Caco-2 (cell line): Measurements from ENCODE around the gene MAN2A1. TPM values are rescaled to one million over a fixed set of nuclear protein-coding genes. Genes with fewer than 3 reads are reported as not detected.

Source experiments
- BruUV-seq: library from RNA; stranded (reverse); fragments of 400-500 nt; replicated peaks from 2 replicates; lab custom pipeline; 2021; lab: Mats Ljungman, UMichigan
- CTCF ChIA-PET: fragments of 300-600 bp; sonication (Branson Sonifier 250); formaldehyde crosslinking; loops from one replicate; lab custom pipeline; 2022; ENCODE audit warnings: antibody characterized with exemption; lab: Charles Lee
- POLR2A ChIA-PET: fragments of 300-600 bp; sonication (Branson Sonifier 250); formaldehyde crosslinking; loops from one replicate; lab custom pipeline; 2022; ENCODE audit warnings: antibody characterized with exemption; lab: Charles Lee
- DNase-seq, 2 experiments: peaks; one replicate each; pipeline versions ENCODE4 v3.0.0 to v3.0.0-alpha.2; 2020 to 2022
- H3K27me3 ChIP-seq: replicated peaks from 2 replicates; pipeline ENCODE4 v1.6.0; 2011; ENCODE audit warnings: low read length; ENCODE audit not compliant: control insufficient read depth, insufficient read depth
- H3K36me3 ChIP-seq: 2 replicates; pipeline ENCODE4 v1.5.1; 2011; ENCODE audit warnings: low read length; ENCODE audit not compliant: control insufficient read depth, insufficient read depth
- H3K4me1 ChIP-seq: fragments of 250-450 bp; sonication (Bioruptor Pico); 2 replicates; pipeline ENCODE4 v1.5.1; 2020; ENCODE audit warnings: mild to moderate bottlenecking
- H3K4me3 ChIP-seq: 2 replicates; pipeline ENCODE4 v1.5.1; 2011; ENCODE audit warnings: low read depth, mild to moderate bottlenecking, control low read depth, low read length
- H3K9me3 ChIP-seq: fragments of 250-450 bp; sonication (Bioruptor Pico); 2 replicates; pipeline ENCODE4 v1.5.1; 2020; ENCODE audit warnings: mild to moderate bottlenecking, moderate library complexity
- H3K27ac Mint-ChIP-seq: one replicate; pipeline ENCODE4 v1.8.0; 2022; ENCODE audit warnings: mixed read lengths; ENCODE audit not compliant: unreplicated experiment
- H3K27me3 Mint-ChIP-seq: one replicate; pipeline ENCODE4 v1.8.0; 2022; ENCODE audit warnings: mixed read lengths; ENCODE audit not compliant: insufficient read depth, unreplicated experiment
- H3K36me3 Mint-ChIP-seq: one replicate; pipeline ENCODE4 v1.8.0; 2022; ENCODE audit warnings: mild to moderate bottlenecking, mixed read lengths; ENCODE audit not compliant: insufficient read depth, unreplicated experiment
- H3K4me1 Mint-ChIP-seq: one replicate; pipeline ENCODE4 v1.8.0; 2022; ENCODE audit warnings: low read depth, mixed read lengths; ENCODE audit not compliant: unreplicated experiment
- H3K4me3 Mint-ChIP-seq: one replicate; pipeline ENCODE4 v1.8.0; 2022; ENCODE audit warnings: mild to moderate bottlenecking, moderate library complexity, mixed read lengths; ENCODE audit not compliant: unreplicated experiment
- H3K9me3 Mint-ChIP-seq: one replicate; pipeline ENCODE4 v1.8.0; 2022; ENCODE audit warnings: mixed read lengths; ENCODE audit not compliant: unreplicated experiment
- CTCF ChIP-seq, 2 experiments: fragments of 200-600 bp in 1 of 2; IDR thresholded peaks; 1 replicate in 1 of 2; 2 replicates in 1 of 2; pipeline versions ENCODE4 v1.5.1 to v1.8.0; 2011 to 2022; ENCODE audit warnings: antibody characterized with exemption in 1 of 2, control low read depth in 1 of 2, inconsistent platforms in 1 of 2, low read depth in 1 of 2, low read length in 1 of 2, mild to moderate bottlenecking in 1 of 2, moderate library complexity in 1 of 2; ENCODE audit not compliant: insufficient read depth in 1 of 2, severe bottlenecking in 1 of 2, unreplicated experiment in 1 of 2
- intact Hi-C: fragments of 100-400 bp; cut with micrococcal nuclease; formaldehyde crosslinking; loops from one replicate; pipeline ENCODE4 v1.10.0; 2022; ENCODE audit not compliant: unreplicated experiment
- total RNA-seq: library from RNA; stranded (reverse); gene quantifications from 2 replicates; pipeline ENCODE4 v1.2.3, GENCODE V29; 2022

MAN2A1 gene
- total RNA-seq, 1 experiment from 2014 or later: 57.3 TPM

GRCh38 chr5:109668237-109668636, 21.5 kb upstream of the MAN2A1 start:
- DNase-seq: no peak
- no peaks in the 10 kb centered on the region for H3K4me1 Mint-ChIP-seq
- no peaks in the 10 kb centered on the region for H3K27me3 Mint-ChIP-seq
- BruUV-seq: no TSS peak
- no peak overlapping the region for H3K4me3 ChIP-seq
- H3K9me3 Mint-ChIP-seq: no peaks in the 10 kb centered on the region
- no peak overlapping the region for H3K4me3 Mint-ChIP-seq
- no peak overlapping the region for H3K27ac Mint-ChIP-seq
- TF ChIP-seq CTCF (IDR thresholded peaks at IDR 0.05; ENCODE audit: insufficient read depth in 1 of 2, low read depth in 1 of 2, low read length in 1 of 2, severe bottlenecking in 1 of 2, unreplicated experiment in 1 of 2): no peak
- ChIA-PET POLR2A (no interaction called here), CTCF (no interaction called here)
- no peaks in the 10 kb centered on the region for H3K36me3 ChIP-seq
- no peaks in the 10 kb centered on the region for H3K36me3 Mint-ChIP-seq
- no peaks in the 10 kb centered on the region for H3K27me3 ChIP-seq
- no peaks in the 10 kb centered on the region for H3K4me1 ChIP-seq
- intact Hi-C loops: no loop called here
- H3K9me3 ChIP-seq: no peaks in the 10 kb centered on the region

DNA sequence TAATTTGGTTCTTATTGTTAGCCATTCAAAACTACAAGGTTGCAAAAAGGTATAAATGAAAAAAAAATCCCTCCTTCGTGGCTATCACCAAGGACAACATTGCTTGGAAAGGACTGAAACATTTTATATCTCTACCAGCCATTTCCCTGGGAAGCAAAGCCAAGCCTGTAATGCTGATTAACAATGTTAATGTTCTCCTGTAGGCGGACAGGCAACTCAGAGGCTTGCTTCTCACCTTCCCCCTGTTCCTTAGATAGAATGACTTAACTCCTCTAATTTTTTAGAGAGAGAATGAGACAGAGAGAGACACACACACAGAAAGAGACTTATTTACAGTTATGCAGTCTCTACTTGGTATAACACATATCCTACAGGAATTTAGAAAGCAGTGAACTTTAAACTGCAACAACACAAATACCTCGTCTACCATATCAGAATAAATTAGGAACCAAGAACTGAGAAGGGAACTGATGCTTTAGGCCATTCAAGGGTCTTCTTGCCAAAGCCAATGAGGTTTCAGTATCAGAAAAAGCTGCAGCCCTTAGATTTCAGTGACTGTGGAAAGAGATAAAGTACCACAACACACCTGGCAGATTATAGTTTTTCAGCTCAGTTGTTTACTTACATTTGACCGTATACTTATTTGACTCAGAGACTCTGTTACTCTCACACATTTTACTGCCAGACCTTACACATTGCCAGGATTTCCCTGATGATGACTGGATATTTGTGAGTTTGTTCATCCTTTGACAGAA, 20.9 kb upstream of the MAN2A1 start:
- POLR2A ChIA-PET: no interaction called here
- Histone ChIP-seq H3K36me3 (no peaks in the 10 kb centered on the region), H3K4me3 (no peak overlapping the region), H3K4me1 (no peaks in the 10 kb centered on the region), H3K27me3 (no peaks in the 10 kb centered on the region), H3K9me3 (no peaks in the 10 kb centered on the region)
- no peak for DNase-seq
- Mint-ChIP-seq H3K27me3 (no peaks in the 10 kb centered on the region), H3K4me3 (no peak overlapping the region), H3K36me3 (no peaks in the 10 kb centered on the region), H3K27ac (no peak overlapping the region), H3K4me1 (no peaks in the 10 kb centered on the region), H3K9me3 (no peaks in the 10 kb centered on the region)
- intact Hi-C loops: no loop called here
- peak in 1 of 2 experiments; percentile 25 for TF ChIP-seq CTCF (IDR thresholded peaks at IDR 0.05; ENCODE audit: insufficient read depth in 1 of 2, low read depth in 1 of 2, low read length in 1 of 2, severe bottlenecking in 1 of 2, unreplicated experiment in 1 of 2)
- CTCF ChIA-PET: no interaction called here
- BruUV-seq: no TSS peak

DNA sequence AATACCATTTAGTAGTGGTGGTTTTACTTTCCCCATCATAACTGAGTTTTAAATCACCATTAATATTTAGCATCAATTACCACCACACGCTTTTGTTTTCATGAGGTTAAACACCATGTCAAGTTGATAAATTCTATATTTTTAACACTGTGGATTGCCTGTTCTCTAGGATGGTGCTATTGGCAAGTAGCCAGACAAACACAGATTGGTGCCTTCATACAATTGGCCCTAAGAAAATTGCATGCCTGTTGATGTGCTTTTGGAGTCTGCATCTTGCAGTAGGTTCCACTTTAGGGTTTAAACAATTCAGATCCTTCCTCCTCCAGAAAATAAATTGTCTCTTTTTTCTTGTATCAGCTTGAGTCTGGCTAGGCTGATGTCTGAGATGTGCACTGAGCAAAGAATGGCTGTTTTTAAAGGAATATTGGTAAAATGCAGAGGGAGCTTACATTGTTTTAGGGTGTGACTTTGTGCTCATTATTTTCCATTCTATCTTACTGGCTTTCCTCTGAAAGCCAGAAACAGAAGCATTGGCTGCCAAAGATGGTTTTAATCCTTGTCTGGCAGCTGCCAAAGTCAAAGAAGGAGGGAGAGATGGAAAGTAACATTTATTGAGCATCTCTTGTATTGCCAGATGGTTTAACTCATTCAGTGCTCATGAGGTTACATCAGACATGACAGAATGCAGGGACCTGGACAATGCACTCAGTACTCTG, 19.6 kb upstream of the MAN2A1 start:
- no peak for DNase-seq
- Mint-ChIP-seq H3K27me3 (no peaks in the 10 kb centered on the region), H3K36me3 (no peaks in the 10 kb centered on the region), H3K9me3 (no peaks in the 10 kb centered on the region), H3K27ac (no peak overlapping the region), H3K4me1 (no peaks in the 10 kb centered on the region), H3K4me3 (no peak overlapping the region)
- Histone ChIP-seq H3K36me3 (no peaks in the 10 kb centered on the region), H3K27me3 (no peaks in the 10 kb centered on the region), H3K9me3 (no peaks in the 10 kb centered on the region), H3K4me1 (no peaks in the 10 kb centered on the region), H3K4me3 (no peak overlapping the region)
- POLR2A ChIA-PET: no interaction called here
- CTCF ChIA-PET: no interaction called here
- no peak for TF ChIP-seq CTCF (IDR thresholded peaks at IDR 0.05; ENCODE audit: insufficient read depth in 1 of 2, low read depth in 1 of 2, low read length in 1 of 2, severe bottlenecking in 1 of 2, unreplicated experiment in 1 of 2)
- intact Hi-C loops: no loop called here
- BruUV-seq: no TSS peak
